Smooth muscle cell of the pulmonary artery (primary cell): ENCODE measurements around the gene ZNF689. TPM values are rescaled to one million over a fixed set of nuclear protein-coding genes. Genes with fewer than 3 reads are reported as not detected.

ENCODE experiments used
- total RNA-seq: library from RNA; depleted of rRNA; stranded (reverse); fragments of >200 nt; gene quantifications from 2 replicates; pipeline ENCODE4 v1.2.3, GENCODE V29; 2014

Gene ZNF689
- 3.8 and 3.9 TPM in 2 replicates for total RNA-seq

DNA sequence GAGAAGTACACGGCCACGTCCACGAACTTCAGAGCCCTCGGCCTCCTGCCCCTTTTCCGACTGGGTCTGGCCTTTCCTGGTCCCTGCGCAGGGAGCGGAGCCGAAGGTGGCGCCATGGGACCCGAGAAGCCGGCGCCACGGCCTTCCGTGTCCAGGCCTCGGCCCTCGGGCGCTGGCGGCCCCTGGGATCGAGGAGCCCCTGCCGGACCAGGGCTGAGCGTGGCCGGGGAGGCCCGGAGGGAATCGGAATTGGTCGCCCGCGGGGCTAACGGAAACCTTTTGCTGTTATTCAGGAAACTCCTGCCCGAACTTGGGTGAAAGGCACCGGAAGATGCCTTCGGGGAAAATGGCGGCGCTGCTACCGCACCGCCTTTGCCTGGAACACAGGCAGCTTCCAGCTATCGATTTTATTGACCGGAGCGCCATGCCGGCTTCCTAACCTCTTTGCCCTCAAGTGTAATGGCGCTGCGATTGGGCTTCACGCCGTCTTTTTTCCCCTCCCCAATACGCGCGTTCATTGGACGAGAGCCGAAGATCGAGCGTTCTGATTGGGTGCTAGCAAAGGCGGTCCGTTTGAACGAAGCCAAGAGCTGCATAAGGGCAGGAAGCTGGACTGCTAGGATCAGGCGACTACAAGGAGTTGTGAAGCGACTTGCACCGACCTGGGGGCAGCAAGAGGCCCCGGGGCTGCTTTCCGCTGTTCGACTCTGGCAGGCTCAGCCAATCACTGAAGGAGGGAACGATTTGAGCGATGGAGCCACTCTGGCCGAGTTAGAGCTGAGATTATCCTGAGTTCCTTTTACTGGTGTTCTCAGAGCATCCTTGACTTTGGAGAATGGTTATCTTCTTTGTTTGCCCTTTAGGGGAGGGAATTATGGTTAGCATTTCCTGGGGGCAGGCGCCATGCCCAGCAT is at the start of gene ZNF689:
Gene ZNF689 (minus strand): TSS at position 464 of the 914 bp plus-strand sequence. CDS start 348 bp downstream, at position 116.

DNA sequence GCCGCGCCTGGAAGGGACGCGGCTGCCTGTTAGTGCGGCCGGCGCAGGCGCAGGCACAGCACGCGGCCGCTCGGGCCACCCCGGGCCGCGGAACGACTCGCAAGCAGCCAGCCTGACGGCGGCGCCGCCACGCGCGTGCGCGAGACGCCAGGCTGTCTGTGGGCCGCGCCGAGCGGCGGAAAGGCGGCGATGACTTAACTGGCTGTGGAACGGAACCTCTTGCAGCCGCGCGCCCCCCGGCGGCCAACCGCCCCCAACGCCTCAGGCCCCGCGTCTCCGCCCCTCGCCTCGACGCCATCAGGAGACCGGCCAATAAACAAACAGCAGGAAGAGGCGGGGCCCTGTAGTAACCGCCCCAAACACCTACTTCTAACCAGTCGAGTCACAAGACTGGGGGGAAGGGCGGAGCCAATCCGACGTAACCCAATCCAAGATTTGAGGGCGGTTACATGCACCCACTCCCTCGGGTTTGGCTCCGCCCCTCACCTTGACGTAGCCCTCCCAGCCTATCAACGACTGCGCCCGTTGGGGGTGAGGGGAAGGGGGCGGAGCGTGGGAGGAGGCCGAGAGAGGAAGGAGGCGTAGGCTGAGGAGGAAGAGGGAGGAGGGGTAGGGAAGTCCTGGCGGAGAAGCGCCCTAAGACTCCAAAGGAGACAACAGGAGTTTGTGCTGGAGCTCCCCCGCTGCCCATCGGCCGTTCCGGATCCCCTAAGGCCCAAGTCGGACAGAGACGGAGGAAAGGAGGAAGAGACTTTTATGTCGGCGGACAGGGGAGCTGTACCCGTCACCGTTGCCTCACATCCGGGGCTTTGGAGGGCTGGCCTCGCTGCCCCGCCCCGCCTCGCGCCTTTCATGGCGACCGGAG is 47.9 kb upstream of the ZNF689 start, which contains the start of gene FBRS:
Gene FBRS (plus strand): TSS at position 566 of the 865 bp plus-strand sequence. CDS start 1,088 bp downstream, outside the sequence.

DNA sequence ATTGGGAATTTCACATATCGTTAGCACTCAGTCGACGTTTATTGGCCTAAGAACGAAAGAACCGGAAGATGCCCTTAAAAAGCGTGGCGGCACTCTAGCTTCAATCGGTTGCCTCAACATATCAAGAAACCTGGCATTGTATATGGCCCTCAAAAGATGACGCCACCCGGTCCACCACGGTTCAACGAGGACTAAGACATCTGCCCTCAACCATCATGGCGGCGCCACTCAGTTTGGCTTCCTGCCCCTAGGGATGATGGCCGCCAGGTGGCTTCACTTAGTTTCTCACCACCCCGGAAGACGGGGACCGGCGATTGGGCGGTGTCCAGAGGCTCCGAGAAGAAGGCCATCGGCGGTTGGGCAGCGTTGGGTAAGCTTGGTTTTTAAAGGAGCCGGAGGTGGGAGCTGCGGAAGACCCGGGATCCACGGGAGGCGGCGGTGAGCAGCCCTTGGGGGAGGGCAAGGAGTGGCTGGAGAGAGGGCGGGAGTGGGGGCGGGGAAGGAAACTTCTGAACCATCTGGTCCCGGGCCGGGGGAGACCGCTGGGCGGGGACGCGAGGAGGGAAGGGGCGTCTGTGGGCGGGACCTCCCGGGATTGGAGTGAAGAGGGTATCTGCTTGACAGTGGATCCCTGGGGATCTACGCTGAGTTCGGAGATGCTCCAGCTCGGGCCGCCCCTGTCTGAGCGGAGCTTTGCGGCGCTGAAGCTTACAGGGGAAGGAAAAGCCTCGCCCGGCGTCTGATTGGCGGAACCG is 40.4 kb upstream of the ZNF689 start, which contains the start of gene PRR14:
Gene PRR14 (plus strand): TSS at position 592 of the 755 bp plus-strand sequence. CDS start 686 bp downstream, outside the sequence.

DNA sequence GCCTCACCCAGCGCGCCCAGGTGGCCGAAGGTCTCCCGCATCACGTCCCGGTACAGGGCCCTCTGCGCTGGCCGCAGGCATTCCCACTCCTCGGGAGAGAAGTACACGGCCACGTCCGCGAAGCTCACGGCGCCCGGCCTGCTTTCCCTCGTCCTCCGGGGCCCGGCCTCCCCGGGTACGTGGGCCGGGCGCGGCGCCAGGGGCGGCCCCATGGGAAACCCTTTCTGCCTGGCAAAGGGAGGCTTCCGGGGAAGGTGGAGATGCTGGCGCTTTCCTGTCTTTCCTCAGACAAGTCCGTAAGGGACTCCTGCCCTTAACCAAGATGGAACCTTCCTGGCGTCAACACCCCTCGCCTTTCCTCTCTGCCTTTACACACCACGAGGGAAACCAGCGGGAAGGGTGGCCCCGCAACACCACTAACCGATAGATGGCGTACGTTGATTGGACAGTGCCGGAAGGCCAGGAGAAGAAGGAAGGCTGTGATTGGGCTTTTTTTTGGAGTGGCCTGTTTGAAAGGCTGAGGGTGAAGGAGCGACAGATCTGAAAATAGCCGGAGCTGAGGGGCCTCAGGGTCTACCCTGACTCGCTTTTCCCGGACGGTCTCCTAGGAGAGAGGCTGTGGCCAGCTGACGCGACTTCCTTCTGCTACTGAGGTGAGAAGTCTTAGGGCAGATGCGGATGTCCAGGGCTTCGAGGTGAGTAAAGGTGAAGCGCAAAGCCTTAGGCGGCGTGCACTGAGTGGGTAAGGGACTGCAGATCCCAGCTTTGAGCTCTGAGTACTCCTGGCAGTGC is 24.6 kb downstream of the ZNF689 start, which contains the start of gene ZNF785:
Gene ZNF785 (minus strand): TSS at position 298 of the 792 bp plus-strand sequence. CDS start 86 bp downstream, at position 212.

DNA sequence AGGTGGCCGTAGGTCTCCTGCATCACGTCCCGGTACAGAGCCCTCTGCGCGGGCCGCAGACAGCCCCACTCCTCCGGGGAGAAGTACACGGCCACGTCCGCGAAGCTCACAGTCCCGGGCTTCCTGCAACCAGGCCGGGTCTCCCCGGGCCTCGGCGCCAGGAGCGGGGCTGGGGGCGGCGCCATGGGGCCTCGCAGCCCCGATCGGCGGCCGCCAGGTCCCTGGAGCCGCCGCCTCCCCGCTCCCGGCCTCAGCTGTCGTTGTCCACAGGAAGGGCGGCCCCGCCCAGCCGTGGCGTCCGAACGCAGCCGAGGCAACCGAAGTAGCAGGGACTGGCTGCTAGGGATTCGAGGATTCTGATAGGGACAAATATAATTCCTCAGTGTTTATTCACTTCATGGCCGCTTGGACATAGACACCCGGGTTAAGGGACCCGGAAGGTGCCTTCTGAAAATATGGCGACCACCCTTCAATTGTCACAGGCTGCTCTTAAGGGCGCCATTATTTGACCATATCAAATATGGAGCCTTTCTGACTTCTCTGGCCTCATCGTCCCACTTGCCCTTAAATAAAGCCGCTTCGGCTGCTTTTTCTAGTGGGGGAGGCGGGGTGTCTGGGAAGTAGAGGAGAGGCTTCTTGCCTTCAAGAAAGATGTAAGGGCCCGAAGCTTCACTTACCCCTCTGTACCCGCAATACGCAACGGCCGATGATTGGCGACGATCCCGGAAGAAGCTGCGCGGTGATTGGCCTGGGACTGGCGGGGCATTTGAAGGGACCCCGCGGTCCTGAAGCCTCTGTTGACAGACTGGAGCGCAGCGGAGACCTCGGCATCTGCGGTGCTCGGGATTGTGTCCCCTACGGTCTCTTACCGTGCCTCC is 38.5 kb downstream of the ZNF689 start, which contains the start of gene ZNF688:
Gene ZNF688 (minus strand): TSS at position 270 of the 878 bp plus-strand sequence. CDS start 85 bp downstream, at position 185.

DNA sequence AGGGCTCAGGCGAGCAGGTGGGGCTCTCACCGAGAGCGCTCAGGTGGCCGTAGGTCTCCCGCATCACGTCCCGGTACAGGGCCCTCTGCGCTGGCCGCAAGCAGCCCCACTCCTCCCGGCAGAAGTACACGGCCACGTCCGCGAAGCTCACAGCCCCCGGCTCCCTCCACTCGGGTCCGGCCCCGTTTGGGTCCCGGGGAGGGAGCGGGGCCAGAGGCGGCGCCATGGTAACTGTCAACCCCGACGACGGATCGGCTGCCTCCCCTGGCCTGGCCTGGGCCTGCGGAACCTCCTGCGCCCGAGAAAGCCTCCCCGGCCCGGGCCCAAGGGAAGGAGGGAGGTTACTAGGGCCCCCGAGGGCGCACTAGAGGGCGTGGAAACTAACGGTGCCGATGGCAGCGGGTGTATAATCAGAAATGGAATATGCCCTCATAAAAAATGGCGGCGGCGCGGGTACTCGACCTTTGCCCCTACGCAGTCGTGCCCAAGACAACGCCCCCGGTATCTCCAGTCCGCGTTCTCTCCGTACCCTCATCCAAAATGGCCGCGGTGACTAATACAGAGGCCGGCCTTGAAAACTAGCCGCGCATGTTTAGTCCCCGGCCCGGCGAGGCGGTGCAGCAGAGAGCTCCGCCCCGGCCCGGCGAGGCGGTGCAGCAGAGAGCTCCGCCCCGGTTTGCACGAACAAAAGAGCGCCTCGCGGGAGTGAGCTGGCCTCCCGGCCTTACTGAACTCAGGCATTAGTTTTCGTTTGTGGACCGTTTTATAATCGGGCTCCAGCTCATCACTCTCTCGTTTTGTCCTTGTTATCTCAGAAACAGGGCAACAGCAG is 52.0 kb downstream of the ZNF689 start, which contains the start of gene ZNF764:
Gene ZNF764 (minus strand): TSS at position 418 of the 832 bp plus-strand sequence. CDS start 192 bp downstream, at position 226.

Other genes with a start within 250 kb of the ZNF689 start
- 36.3 and 42.3 TPM in 2 replicates for gene TBC1D10B, start 239.9 kb downstream of the ZNF689 start, total RNA-seq
- gene MYL11, start 235.6 kb downstream of the ZNF689 start, total RNA-seq: not detected in 2 replicates
- gene SEPTIN1, start 227.8 kb downstream of the ZNF689 start, total RNA-seq: 0.13 and 0.17 TPM in 2 replicates
- gene ZNF48, start 215.0 kb downstream of the ZNF689 start, total RNA-seq: 4.9 and 9.4 TPM in 2 replicates
- gene ZNF771, start 202.8 kb downstream of the ZNF689 start, total RNA-seq: 9.8 and 12.4 TPM in 2 replicates
- 7.7 and 8.5 TPM in 2 replicates for gene DCTPP1, start 180.4 kb downstream of the ZNF689 start, total RNA-seq
- gene SEPHS2, start 164.5 kb downstream of the ZNF689 start, total RNA-seq: 8.6 and 10.8 TPM in 2 replicates
- gene ITGAL, start 137.6 kb downstream of the ZNF689 start, total RNA-seq: 0.17 TPM in 1 of 2 replicates, not detected in the other
- 14.1 and 21.0 TPM in 2 replicates for gene ZNF768, start 83.8 kb downstream of the ZNF689 start, total RNA-seq
- gene ZNF747, start 75.5 kb downstream of the ZNF689 start, total RNA-seq: 10.2 and 11.6 TPM in 2 replicates
- 4.8 and 5.1 TPM in 2 replicates for gene ZNF764, start 52.0 kb downstream of the ZNF689 start, total RNA-seq
- 4.4 and 7.8 TPM in 2 replicates for gene ZNF688, start 38.7 kb downstream of the ZNF689 start, total RNA-seq
- gene ZNF785, start 24.7 kb downstream of the ZNF689 start, total RNA-seq: 10.2 and 10.6 TPM in 2 replicates
- gene PRR14, start 40.6 kb upstream of the ZNF689 start, total RNA-seq: 8.9 and 9.3 TPM in 2 replicates
- 21.6 and 22.4 TPM in 2 replicates for gene FBRS, start 48.0 kb upstream of the ZNF689 start, total RNA-seq
- 53.4 and 62.1 TPM in 2 replicates for gene SRCAP, start 88.8 kb upstream of the ZNF689 start, total RNA-seq
- 16.4 and 17.3 TPM in 2 replicates for gene PHKG2, start 138.0 kb upstream of the ZNF689 start, total RNA-seq
- 0.91 and 1.3 TPM in 2 replicates for gene CFAP119, start 151.7 kb upstream of the ZNF689 start, total RNA-seq
- gene RNF40, start 151.9 kb upstream of the ZNF689 start, total RNA-seq: 66.7 and 74.9 TPM in 2 replicates
- 9.8 and 11.0 TPM in 2 replicates for gene ZNF629, start 176.8 kb upstream of the ZNF689 start, total RNA-seq